Upper lobe of left lung (tissue), 4 donors: Measurements from ENCODE around the gene ABLIM2.

ENCODE experiments used
- POLR2A ChIP-seq, 4 donors: fragments of 450-650 bp; IDR thresholded peaks; one replicate each; pipeline ENCODE4 v1.5.1; 2016 to 2017; ENCODE audit warnings: antibody characterized with exemption in 4 of 4, mild to moderate bottlenecking in 2 of 4
- TF ChIP-seq, protein P1 (sequence below), 6 experiments: fragments of 450-650 bp in 4 of 6; fragments of 200-600 bp in 2 of 6; sonication (generic) in 2 of 6; IDR thresholded peaks; one replicate each; pipeline ENCODE4 v1.5.1; 2016 to 2019; ENCODE audit warnings: antibody characterized with exemption in 6 of 6

GRCh38 chr4:8153441-8153840 is 5.2 kb downstream of the ABLIM2 start:
- no peak for TF ChIP-seq POLR2A (IDR thresholded peaks at IDR 0.05)
- TF ChIP-seq, protein P1, sequence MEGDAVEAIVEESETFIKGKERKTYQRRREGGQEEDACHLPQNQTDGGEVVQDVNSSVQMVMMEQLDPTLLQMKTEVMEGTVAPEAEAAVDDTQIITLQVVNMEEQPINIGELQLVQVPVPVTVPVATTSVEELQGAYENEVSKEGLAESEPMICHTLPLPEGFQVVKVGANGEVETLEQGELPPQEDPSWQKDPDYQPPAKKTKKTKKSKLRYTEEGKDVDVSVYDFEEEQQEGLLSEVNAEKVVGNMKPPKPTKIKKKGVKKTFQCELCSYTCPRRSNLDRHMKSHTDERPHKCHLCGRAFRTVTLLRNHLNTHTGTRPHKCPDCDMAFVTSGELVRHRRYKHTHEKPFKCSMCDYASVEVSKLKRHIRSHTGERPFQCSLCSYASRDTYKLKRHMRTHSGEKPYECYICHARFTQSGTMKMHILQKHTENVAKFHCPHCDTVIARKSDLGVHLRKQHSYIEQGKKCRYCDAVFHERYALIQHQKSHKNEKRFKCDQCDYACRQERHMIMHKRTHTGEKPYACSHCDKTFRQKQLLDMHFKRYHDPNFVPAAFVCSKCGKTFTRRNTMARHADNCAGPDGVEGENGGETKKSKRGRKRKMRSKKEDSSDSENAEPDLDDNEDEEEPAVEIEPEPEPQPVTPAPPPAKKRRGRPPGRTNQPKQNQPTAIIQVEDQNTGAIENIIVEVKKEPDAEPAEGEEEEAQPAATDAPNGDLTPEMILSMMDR (IDR thresholded peaks at IDR 0.05) = no peak
